ENCODE measurements around the gene KMT2C. TPM values are rescaled to one million over a fixed set of nuclear protein-coding genes. Genes with fewer than 3 reads are reported as not detected.

Gene KMT2C
- total and polyA plus RNA-seq, 2 of the 8 experiments (the other 6 are each of a cell fraction or from before 2014, with no cell fraction given), result 9.1 to 40.8 TPM

- TF ChIP-seq CHD7 (IDR thresholded peaks at IDR 0.05; ENCODE audit: insufficient replicate concordance, low read length) (no peak), CBX8 (IDR thresholded peaks at IDR 0.05; ENCODE audit: borderline replicate concordance, low read depth, low read length) (no peak), RNF2 (IDR thresholded peaks at IDR 0.05; ENCODE audit: borderline replicate concordance, low read depth, low read length, missing control alignments, poor library complexity, severe bottlenecking) (no peak), CEBPB (IDR thresholded peaks at IDR 0.05; ENCODE audit: low read depth, low read length) (no peak), SP4 (IDR thresholded peaks at IDR 0.05; ENCODE audit: low read length) (no peak), SRF (IDR thresholded peaks at IDR 0.05; ENCODE audit: low read depth, low read length) (no peak), SAP30 (IDR thresholded peaks at IDR 0.05; ENCODE audit: insufficient read depth, insufficient replicate concordance, low read length) (no peak)
Measured at GRCh38 chr7:152203095-152203494, 232.7 kb downstream of the KMT2C start (continued).

All from H1 (cell line).